ENCODE results near the gene CCN2.

CCN2 gene, protein sequence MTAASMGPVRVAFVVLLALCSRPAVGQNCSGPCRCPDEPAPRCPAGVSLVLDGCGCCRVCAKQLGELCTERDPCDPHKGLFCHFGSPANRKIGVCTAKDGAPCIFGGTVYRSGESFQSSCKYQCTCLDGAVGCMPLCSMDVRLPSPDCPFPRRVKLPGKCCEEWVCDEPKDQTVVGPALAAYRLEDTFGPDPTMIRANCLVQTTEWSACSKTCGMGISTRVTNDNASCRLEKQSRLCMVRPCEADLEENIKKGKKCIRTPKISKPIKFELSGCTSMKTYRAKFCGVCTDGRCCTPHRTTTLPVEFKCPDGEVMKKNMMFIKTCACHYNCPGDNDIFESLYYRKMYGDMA

DNA sequence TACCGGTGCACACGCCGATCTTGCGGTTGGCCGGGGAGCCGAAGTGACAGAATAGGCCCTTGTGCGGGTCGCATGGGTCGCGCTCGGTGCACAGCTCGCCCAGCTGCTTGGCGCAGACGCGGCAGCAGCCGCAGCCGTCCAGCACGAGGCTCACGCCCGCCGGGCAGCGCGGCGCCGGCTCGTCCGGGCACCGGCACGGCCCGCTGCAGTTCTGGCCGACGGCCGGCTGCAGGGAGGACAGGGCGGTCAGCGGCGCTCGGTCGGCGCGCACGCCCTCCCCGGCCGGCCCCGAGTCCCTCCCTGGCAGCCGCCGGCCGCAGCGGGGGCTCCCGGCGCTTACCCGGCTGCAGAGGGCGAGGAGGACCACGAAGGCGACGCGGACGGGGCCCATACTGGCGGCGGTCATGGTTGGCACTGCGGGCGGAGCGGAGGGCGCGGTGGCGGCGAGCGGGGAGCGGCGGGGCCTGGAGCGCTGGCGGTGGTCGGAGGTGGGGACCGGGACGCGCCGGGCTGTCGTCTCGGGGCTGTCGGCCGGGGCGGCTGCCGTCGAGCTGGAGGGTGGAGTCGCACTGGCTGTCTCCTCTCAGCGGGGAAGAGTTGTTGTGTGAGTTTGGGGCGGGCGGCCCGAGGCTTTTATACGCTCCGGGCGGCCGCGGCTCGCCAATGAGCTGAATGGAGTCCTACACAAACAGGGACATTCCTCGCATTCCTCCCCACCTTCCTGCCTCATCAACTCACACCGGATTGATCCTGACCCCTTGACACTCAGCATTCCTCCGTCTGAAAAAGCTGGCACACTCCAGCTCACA lies at the start of gene CCN2:
Gene CCN2 (minus strand): TSS at position 606 of the 809 bp plus-strand sequence. CDS start 200 bp downstream, at position 406.
- peak; percentile 87 for DNase-seq (ENCODE audit: low spot score)

DNA sequence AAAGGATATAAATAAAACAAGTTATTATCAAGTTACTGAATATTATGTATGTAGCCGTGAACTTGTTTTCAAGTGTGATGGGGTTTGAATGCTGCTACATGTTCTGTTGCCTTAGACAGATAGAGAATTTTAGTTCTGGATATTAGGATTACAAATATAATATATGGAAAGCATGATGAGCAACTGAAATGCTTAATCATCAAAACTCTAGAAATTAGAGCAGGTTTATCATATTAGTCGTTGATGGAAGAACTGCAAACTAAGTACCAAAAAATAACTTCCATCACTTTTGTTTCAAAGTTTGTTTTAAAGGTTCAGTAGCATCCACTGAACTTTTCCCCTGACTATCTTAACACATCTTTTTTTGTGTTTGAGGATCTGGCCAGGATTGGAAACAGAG lies 49.1 kb upstream of the CCN2 start:
- DNase-seq (ENCODE audit: low spot score) = no peak

DNA sequence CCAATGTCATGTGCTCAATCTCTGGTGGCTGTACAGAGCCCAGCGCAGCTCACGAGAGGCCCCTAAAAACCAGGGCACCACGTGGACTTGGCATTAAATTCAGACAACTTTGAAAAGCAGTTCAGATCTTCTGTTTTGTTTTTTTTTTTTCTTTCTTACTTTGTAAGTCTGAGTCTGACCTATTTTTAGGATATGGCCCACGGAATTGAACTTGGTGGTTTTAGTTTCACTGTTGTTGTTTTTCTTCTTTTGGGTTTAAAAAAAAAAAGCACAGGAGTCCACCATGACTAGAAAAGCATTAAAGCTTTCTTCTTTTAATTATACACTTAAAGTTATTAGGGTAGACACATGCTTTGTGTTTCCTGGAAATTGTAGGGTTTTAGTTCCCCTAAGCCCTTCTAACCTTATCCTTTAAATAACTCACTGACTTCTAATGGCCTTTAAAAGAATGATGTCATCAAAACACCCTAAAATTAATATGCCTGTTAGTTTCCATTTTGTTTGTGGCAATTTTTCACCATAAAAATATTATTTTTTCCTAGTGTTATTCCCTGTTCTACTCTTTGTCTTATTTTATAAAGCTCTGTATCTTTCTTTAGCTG lies 48.5 kb upstream of the CCN2 start:
- no peak for DNase-seq (ENCODE audit: low spot score)

DNA sequence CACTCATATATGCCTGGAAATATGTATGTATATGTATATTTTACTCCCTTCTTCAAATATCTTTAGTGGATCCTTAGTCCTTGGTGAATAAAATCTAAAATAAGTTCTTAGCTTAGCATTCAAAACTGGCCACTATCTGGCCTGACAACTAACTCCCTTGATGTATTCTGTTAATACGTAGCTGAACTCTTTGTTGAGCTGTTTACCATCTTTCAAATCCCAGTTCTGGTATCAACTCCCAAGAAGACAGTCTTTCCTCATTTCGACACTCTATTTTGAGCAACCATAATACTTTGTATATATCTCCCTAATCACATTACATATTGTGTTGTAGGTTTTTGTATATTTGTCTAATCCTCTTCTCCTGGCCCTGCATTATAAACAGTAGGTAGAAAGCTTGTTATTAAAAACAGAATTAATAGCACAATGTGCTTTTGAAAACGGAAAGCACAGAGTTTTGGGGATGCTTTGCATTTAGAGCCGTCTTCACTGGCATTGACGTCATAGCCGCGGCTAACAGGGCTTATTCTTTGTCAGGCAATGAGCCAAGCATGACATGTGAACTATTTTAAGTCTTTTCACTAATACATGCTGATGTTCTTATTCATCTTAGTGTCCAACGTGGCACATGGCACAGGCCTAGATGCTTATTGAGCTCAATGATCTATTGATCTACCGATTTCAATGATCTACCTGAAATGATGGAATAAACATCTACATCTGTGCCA lies 47.2 kb upstream of the CCN2 start:
- no peak for DNase-seq (ENCODE audit: low spot score)

DNA sequence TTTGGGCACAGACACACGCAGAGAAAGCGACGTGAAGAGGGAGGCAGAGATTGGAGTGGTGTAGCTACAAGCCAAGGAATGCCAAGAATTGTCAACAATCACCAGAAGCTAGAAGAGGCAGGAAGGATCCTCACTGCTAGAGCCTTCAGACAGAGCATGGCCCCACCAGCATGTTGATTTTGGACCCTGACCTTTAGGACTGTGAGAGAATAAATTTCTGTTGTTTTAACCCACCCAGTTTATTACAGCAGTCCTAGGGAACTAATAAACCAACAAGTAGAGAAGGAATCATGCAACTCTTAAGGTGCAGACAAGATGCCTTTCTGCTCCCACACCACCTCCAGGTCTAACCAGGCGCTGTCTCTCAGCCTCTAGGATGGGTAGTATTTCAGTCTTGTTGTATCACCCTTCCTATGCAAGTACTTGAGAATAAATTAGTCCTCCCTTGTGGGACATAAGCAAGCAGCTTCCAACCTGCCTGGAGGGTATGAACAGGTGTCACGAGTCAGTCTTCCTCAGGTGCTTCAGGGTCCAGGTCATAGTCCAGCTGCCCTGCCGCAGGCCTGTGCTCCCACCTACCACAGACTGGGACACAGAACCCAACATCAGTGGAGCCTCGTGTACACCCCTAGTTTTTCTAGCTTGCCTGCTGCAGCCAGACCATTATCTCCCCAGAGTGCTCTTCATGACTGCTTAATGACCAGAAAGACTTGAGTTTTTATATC lies 46.4 kb upstream of the CCN2 start:
- no peak for DNase-seq (ENCODE audit: low spot score)

DNA sequence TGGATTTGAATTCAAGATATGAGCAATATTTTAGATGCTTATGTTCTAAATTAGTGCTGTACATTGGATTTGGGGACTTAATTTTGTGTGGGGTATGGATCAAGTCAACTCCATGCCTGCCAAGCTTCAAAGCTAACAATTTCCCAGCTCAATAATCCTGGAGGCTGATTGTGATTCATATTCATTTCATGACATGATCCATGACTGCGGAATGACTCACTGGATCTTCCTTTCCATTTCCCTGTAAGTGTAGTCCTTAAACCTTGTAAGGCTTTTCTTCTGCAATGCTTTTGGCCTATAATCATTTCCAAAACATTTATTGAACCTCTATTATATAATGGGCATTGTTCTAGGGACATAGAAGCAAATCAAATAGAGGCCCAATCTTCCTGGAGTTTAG lies 44.7 kb upstream of the CCN2 start:
- DNase-seq (ENCODE audit: low spot score) = peak; percentile 59

DNA sequence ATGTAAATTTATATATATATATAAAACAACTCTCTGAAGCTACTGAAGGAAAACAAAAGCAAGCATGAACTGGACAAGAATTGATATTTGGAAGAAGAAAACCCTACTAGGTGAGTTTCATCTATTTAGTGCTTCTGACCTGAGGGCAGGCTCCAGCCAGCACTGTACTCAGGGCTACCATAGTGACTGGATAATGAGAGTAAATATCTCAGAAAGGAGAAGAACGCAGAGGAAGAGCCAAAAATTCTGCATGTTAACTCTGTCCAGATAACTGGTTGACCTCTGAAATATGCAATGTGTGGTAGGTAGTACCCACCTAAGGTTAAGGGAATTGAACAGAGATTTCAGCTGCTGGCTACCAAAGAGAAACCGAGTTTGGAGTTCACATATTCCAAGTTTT lies 41.4 kb upstream of the CCN2 start:
- DNase-seq (ENCODE audit: low spot score) = no peak

DNA sequence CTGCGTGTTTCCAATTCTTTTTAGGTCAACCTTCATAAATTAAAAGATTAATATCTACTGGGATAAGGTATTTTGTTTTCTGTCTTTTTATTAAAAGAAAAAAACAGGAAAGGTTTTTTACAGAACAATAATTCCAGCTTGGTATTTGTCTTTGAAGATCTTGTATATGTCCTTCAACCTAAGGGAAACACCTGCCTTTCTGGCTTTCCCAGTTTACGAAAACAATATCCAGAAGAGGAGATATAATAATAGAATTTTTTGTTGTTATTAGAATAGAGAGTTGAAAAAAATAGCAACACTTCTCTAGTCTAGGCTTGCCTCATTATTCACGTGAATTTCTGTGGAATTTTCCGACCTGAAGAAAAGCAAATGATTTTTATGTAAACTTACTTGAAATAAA lies 37.9 kb upstream of the CCN2 start:
- DNase-seq (ENCODE audit: low spot score) = no peak

DNA sequence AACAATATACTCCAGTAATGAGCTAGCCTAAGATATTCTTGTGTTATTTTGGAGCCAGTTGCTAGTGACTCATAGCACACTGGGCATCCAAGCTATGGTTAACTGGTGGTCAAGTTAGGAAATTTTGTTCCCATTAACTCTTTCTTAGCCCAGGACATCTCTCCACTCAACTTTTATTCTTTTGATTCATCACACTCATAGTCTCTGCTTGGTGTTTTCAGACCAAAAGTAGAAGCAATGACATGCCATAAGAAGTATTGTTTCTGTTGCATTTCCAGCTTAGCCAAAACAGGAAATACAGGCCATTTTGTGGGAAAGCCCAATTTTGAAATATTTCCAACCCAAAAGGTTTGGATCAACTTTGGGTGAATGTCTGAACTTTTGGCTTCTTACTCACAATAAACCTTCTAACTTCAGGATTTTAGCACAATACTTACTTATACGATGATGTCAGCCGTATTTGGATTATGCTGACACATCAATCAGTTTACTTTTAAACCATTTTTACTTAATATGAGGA lies 31.6 kb upstream of the CCN2 start:
- DNase-seq (ENCODE audit: low spot score) = no peak

DNA sequence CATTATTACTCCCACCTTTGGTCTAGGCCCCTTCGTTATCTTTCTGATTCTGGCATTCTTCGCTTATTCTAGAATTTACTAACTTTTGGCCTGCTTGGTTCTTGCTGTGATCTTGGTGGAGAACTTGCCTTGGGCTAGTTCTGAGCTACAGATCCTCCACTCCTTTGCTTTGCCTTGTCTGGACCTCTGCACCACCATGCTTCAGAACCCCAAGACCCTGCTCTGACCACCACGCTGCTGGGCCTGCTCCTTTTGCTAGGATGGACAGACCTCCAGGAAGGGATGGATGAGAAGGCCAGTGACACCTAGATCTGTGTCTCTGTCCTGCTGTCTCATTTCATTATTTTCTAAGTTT lies 30.4 kb upstream of the CCN2 start:
- no peak for DNase-seq (ENCODE audit: low spot score)

DNA sequence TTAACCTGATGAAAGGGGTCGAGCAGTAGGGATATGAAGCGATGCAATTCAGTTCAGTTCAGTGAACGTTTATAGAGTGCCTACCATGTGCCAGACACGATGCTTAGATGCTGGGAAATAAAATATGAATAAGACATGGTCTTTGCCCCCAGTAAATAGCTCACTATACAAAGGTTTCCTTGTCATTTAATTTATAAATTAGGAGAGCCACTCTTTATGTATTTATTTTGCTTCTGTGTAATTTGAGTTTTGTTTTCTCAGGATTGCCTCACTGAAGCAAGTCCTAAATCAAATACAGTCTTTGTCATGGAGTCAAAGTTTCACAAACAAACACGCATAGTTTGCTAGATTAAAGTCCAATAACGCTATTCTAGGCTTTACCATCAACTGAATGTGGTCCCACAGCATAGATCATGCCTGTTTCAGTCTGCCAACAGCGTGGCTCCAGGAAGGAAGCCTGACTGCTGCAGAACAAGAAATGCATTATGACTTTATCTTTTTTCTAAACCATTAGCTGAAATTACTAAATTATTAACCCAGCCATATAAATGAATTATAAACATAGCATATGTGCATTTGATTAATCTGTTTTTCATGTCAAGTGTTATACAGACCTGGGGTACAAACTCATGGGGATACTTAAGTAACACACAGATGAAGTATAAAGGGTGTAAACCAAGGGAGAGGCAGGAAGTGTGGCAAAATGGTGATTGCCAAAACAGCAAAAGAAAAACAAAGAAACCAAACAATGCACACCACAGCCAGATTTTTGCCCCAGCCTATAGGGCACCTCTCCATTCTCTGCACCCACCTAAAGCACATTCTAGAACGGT lies 29.8 kb upstream of the CCN2 start:
- DNase-seq (ENCODE audit: low spot score) = peak; percentile 22

DNA sequence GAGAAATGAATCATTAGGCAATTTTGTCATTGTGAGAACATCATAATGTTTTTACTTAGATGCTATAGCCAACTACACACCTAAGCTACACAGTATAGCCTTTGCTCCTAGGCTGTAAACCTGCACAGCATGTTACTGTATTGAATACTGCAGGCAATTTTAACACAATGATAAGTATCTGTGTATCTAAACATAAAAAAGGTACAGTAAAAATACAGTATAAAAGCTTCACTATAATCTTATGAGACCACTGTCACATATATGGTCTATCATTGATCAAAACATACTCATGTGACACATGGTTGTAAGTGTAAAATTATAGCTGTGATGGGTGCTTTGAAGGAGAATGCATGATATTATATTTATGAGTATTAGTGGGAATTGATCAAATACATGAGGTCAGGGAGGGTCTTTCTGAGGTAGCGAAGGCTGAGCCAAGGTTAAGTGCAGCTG lies 29.2 kb upstream of the CCN2 start:
- DNase-seq (ENCODE audit: low spot score) = no peak

DNA sequence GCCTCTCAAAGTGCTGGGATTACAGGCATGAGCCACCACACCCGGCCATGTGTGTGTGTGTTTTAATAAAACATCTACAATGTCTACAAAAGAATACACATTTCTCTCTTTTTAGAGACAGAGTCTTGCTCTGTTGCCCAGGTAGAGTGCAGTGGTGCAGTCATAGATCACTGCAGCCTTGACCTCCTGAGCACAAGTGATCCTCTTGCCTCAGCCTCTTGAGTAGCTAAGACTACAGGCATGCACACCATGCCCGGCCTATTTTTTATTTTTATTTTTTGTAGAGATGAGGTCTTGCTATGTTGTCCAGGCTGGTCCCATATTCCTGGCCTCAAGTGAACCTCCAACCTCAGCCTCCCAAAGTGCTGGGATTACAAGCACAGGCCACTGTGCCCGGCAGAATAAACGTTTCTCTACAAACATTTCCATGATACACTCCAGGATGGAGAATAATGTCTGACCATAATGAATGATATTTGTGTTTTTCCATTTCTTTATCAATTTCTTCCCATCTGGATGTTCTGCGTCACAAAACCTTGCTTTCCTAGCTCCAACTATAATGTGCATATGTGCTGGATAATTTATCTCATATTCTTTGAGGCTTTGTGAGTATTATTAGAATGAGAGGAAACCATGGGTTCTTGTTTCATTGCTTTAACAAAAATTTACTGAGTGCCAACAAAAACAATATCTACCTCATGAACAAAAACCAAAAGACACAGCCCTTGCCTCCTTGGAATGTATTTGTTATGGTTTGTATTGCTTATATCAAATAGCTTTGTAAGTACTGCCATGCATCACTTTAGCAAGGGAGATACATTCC lies 28.6 kb upstream of the CCN2 start:
- no peak for DNase-seq (ENCODE audit: low spot score)

DNA sequence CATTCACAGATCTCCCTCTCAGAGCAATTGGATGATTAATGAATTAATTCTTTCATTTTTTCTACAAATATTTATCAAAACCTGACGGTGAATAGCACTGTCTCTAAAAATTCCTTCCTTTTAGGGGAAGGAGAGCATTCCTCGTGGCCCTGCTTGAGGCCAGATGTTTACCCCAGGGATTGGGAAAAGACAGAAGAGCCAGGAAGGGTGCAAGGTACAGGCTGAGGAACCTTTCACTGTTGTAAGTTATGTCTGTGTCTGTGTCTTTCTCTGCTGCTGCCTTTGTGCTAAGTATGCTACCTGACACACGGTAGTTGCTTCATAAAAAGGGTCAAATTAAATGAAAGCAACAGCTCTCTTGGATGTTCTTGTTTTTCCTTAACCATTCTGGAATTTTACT lies 27.4 kb upstream of the CCN2 start:
- DNase-seq (ENCODE audit: low spot score) = no peak

DNA sequence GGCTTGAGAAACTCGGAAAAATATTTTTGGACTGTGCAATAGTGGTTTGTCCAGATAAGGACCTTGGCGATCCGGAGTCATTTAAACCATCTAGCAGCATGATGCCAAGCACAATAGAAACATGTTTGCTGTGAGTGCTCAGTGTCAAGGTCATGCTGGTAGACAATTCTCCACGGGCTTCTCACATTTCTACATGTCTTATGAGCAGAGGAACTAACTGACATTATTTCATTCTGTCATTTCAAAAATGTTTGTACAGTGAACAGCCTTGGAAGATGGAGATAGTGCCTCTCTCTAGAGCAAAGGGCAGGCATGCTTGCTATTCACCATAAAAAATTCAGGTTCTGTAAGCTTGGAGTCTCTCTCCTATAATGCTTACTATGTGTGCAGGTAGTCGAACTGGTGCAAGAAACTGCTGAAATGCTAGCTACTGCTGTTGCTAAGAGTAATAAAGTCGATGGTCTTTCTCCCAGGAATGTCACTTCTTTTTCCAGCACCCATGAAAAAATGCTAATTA lies 25.4 kb upstream of the CCN2 start:
- DNase-seq (ENCODE audit: low spot score) = no peak

DNA sequence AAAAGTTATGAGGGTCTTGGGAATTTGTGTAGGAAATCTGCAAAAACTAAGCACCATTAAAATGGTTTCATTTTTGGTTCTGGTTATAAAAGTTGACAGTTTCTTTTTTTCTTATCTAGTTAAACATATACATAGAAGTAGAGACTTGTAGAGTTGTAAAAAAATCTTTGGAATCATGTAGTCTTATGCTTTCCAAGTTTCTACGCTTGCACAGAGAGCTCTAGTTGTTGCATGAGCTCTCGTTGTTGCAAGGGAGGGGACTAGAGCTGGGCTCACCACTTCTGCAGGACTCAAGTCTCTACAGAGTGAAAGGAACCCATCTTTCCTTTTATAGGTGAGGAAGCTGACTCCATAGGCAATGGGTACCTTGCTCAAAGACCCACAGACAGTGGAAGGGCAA lies 21.6 kb upstream of the CCN2 start:
- DNase-seq (ENCODE audit: low spot score) = no peak

DNA sequence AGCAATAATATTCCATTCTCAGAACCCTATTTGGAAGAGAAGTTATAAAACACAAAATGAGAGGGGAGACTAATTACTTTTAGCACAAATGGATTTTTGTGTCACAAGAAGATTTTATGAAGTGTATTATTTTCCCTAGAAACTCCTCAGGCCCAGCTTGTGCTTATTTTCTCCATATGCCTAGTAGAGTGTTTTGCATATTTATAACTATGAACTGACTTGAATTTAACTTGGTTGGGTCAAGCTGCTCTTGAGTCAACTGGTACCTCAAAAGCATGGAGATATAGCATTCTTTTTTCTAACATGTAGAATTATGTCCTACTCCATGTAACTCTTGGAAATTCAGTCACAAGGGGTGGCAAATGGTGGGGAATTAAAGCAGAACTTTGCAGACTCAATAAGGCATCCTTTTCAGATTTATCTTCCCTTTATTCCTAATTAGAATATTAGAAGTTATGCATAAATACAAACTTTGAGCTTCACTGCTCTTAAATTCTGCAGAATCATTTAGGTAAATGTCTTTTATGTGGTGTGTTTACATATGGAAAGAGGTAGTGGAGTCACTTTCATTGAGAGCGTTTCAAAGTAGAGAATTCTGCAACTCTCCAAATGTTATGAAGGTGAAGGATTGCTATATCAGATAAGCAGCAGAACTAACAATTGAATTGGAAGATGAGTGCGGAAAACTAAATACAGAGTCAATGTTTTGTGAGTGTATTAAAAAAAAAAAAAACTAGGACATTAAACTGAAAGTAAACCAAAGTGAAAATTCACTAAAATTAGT lies 19.1 kb upstream of the CCN2 start:
- no peak for DNase-seq (ENCODE audit: low spot score)

DNA sequence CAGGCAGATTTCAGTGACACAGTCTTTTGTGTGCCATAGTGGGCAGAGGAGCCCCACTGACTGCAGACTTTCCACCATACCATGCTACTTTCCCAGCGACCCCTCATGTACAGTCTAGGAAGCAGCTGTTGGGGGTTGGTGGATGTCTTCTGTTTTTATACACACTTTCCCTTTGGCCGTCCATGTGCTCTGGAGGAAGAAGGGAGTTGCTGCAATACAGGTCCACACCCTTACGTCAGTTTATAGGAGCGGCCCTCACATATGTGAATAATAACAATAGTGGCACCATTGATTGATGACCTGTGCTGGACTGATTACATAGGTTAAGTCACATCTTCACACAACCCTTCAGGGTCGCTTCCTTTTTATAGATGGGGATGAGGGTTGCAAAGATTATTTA lies 17.5 kb upstream of the CCN2 start:
- no peak for DNase-seq (ENCODE audit: low spot score)

DNA sequence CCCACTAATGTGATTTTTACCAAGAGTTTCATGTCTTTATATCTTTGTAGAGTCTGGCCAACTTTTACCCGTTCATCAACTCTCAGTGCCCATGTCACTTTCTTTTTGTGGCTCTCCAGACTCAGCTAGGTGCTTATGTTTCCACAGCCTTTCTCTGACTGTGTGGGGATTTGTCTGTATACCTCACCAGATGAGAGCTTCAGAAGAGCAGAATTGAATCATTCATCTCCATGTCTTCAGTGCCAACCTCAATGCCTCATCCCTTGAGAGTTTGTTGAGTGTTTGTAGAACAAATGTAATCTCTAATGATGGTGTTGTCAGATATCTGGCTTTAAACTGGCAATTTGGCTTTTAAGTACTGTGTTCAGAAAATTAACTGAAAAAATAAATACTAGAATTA lies 16.8 kb upstream of the CCN2 start:
- DNase-seq (ENCODE audit: low spot score) = no peak
